ENCODE results near the gene PDZD2.
"Not testable (repeated sequence)": the region's sequence is repeated elsewhere in the genome, so short reads cannot be mapped to it uniquely, and the experiment has no call there.

PDZD2 gene

GRCh38 chr5:31682025-31682424 is 43.1 kb downstream of the PDZD2 start:
- Histone ChIP-seq H3K36me3 (no peaks in the 10 kb centered on the region), H3K9me3 (no peaks in the 10 kb centered on the region), H3K4me1 (peaks cover 4% of the 10 kb centered on the region; the same call in 1 of the 2 replicates), H3K27me3 (no peaks in the 10 kb centered on the region), H3K4me3 (ENCODE audit: low read depth, low read length) (no peak overlapping the region)
- no peak for DNase-seq
- no peak for TF ChIP-seq CTCF (IDR thresholded peaks at IDR 0.05; ENCODE audit: low read depth, low read length)

- H3K27me3 ChIP-seq = no peaks in the 10 kb centered on the region
Observed at GRCh38 chr5:31682851-31683250, 43.9 kb downstream of the PDZD2 start.

GRCh38 chr5:31688515-31689092 is 49.7 kb downstream of the PDZD2 start:
- H3K4me3 ChIP-seq (ENCODE audit: low read depth, low read length) = no peak overlapping the region
- H3K27me3 ChIP-seq = no peaks in the 10 kb centered on the region
- no peaks in the 10 kb centered on the region for H3K9me3 ChIP-seq
- H3K36me3 ChIP-seq = no peaks in the 10 kb centered on the region
- no peaks in the 10 kb centered on the region; the same call in 1 of the 2 replicates for H3K4me1 ChIP-seq
- DNase-seq = no peak
- no peak for TF ChIP-seq CTCF (IDR thresholded peaks at IDR 0.05; ENCODE audit: low read depth, low read length)

More at GRCh38 chr5:31682851-31683250, 43.9 kb downstream of the PDZD2 start:
- no peak for TF ChIP-seq CTCF (IDR thresholded peaks at IDR 0.05; ENCODE audit: low read depth, low read length)
- H3K4me1 ChIP-seq = peaks cover 4% of the 10 kb centered on the region; the same call in 1 of the 2 replicates
- H3K4me3 ChIP-seq (ENCODE audit: low read depth, low read length) = no peak overlapping the region
- H3K9me3 ChIP-seq = no peaks in the 10 kb centered on the region
- no peaks in the 10 kb centered on the region for H3K36me3 ChIP-seq
- DNase-seq = no peak

GRCh38 chr5:31691408-31691807 is 52.5 kb downstream of the PDZD2 start:
- not testable (repeated sequence) for H3K9me3 ChIP-seq; H3K4me3 ChIP-seq (ENCODE audit: low read depth, low read length); H3K4me1 ChIP-seq; H3K27me3 ChIP-seq; DNase-seq; H3K36me3 ChIP-seq

- Histone ChIP-seq H3K4me1 (no peaks in the 10 kb centered on the region), H3K4me3 (ENCODE audit: low read depth, low read length) (no peak overlapping the region), H3K9me3 (no peaks in the 10 kb centered on the region), H3K36me3 (no peaks in the 10 kb centered on the region), H3K27me3 (no peaks in the 10 kb centered on the region)
- no peak for DNase-seq
- TF ChIP-seq CTCF (IDR thresholded peaks at IDR 0.05; ENCODE audit: low read depth, low read length) = no peak
Observed at GRCh38 chr5:31692561-31693221, 53.8 kb downstream of the PDZD2 start.

- Histone ChIP-seq H3K9me3 (no peaks in the 10 kb centered on the region), H3K27me3 (no peaks in the 10 kb centered on the region), H3K4me1 (peaks cover 17% of the 10 kb centered on the region), H3K36me3 (no peaks in the 10 kb centered on the region), H3K4me3 (ENCODE audit: low read depth, low read length) (no peak overlapping the region)
- no peak for DNase-seq
- TF ChIP-seq CTCF (IDR thresholded peaks at IDR 0.05; ENCODE audit: low read depth, low read length) = no peak
Observed at GRCh38 chr5:31698673-31699072, 59.7 kb downstream of the PDZD2 start.
